HEK293 (cell line): ENCODE data around the gene EFNB1.

Source experiments
- CTCF ChIA-PET: fragments of 350-600 bp; formaldehyde crosslinking; extraction: SDS; loops from one replicate; lab custom pipeline; 2021; ENCODE audit warnings: antibody characterized with exemption; lab: Yijun Ruan, JAX
- POLR2A ChIA-PET: fragments of 300-600 bp; formaldehyde crosslinking; extraction: SDS; loops from one replicate; lab custom pipeline; 2020; ENCODE audit warnings: antibody characterized with exemption, inconsistent platforms; lab: Yijun Ruan, JAX
- H3K27ac ChIP-seq: fragments of 200-500 bp; sonication (Bioruptor generic); 2 replicates; pipeline ENCODE4 v1.5.1; 2014; ENCODE audit warnings: low read depth, low read length, control low read depth, inconsistent platforms; ENCODE audit errors: extremely low read depth
- H3K36me3 ChIP-seq, 2 experiments: fragments of 200-500 bp in 1 of 2; sonication (Bioruptor generic) in 1 of 2; 1 replicate in 1 of 2; 2 replicates in 1 of 2; pipeline ENCODE4 v1.5.1; 2014 to 2017; ENCODE audit warnings: inconsistent platforms in 2 of 2, low read length in 2 of 2; ENCODE audit not compliant: control insufficient read depth in 2 of 2, insufficient read depth in 1 of 2
- H3K4me1 ChIP-seq: fragments of 200-500 bp; sonication (Bioruptor generic); 2 replicates; pipeline ENCODE4 v1.5.1; 2014; ENCODE audit warnings: mild to moderate bottlenecking, low read length, inconsistent platforms; ENCODE audit not compliant: control insufficient read depth, insufficient read depth
- H3K4me3 ChIP-seq: 2 replicates; pipeline ENCODE4 v1.5.1; 2011; ENCODE audit warnings: low read depth, mild to moderate bottlenecking, control low read depth, low read length, moderate library complexity
- H3K9me3 ChIP-seq: fragments of 200-500 bp; sonication (Bioruptor generic); 2 replicates; pipeline ENCODE4 v1.5.1; 2014; ENCODE audit warnings: low read depth, low read length, inconsistent platforms; ENCODE audit not compliant: control insufficient read depth, insufficient read depth
- BCL6B ChIP-seq: fragments of 450-650 bp; formaldehyde crosslinking; IDR thresholded peaks from 2 replicates; pipeline ENCODE4 v1.5.1; 2017; ENCODE audit warnings: missing biosample characterization, missing genetic modification characterization
- GLIS1 ChIP-seq: fragments of 450-650 bp; formaldehyde crosslinking; IDR thresholded peaks from 2 replicates; pipeline ENCODE4 v1.5.1; 2016; ENCODE audit warnings: missing biosample characterization, missing genetic modification characterization
- HIC1 ChIP-seq: fragments of 450-650 bp; formaldehyde crosslinking; IDR thresholded peaks from 2 replicates; pipeline ENCODE4 v1.5.1; 2016; ENCODE audit warnings: missing biosample characterization, missing genetic modification characterization
- INSM2 ChIP-seq: fragments of 450-650 bp; formaldehyde crosslinking; IDR thresholded peaks from 2 replicates; pipeline ENCODE4 v1.5.1; 2016; ENCODE audit warnings: missing biosample characterization, missing genetic modification characterization
- KLF17 ChIP-seq: fragments of 450-650 bp; formaldehyde crosslinking; IDR thresholded peaks from 2 replicates; pipeline ENCODE4 v1.5.1; 2016; ENCODE audit warnings: missing biosample characterization, missing genetic modification characterization
- TCF7L2 ChIP-seq: IDR thresholded peaks from 2 replicates; pipeline ENCODE4 v1.6.1; 2011; ENCODE audit warnings: low read depth, mild to moderate bottlenecking, inconsistent platforms, low read length, moderate library complexity, borderline replicate concordance
- ZBTB21 ChIP-seq: fragments of 450-650 bp; formaldehyde crosslinking; IDR thresholded peaks from 2 replicates; pipeline ENCODE4 v1.5.1; 2017; ENCODE audit warnings: missing biosample characterization, missing genetic modification characterization
- ZBTB26 ChIP-seq: fragments of 450-650 bp; formaldehyde crosslinking; optimal IDR thresholded peaks from 2 replicates; pipeline ENCODE3; 2016; ENCODE audit warnings: missing biosample characterization, mild to moderate bottlenecking, missing genetic modification characterization
- ZNF2 ChIP-seq: fragments of 450-650 bp; formaldehyde crosslinking; IDR thresholded peaks from 2 replicates; pipeline ENCODE4 v1.5.1; 2016; ENCODE audit warnings: missing biosample characterization, missing genetic modification characterization
- ZNF221 ChIP-seq: fragments of 450-650 bp; formaldehyde crosslinking; IDR thresholded peaks from 2 replicates; pipeline ENCODE4 v1.5.1; 2017; ENCODE audit warnings: missing biosample characterization, missing genetic modification characterization, borderline replicate concordance
- ZNF23 ChIP-seq: fragments of 450-650 bp; formaldehyde crosslinking; IDR thresholded peaks from 2 replicates; pipeline ENCODE4 v1.5.1; 2016; ENCODE audit warnings: missing biosample characterization, missing genetic modification characterization, borderline replicate concordance
- ZNF292 ChIP-seq: fragments of 450-650 bp; formaldehyde crosslinking; IDR thresholded peaks from 2 replicates; pipeline ENCODE4 v1.5.1; 2016; ENCODE audit warnings: low read depth, missing biosample characterization, missing genetic modification characterization, borderline replicate concordance
- ZNF362 ChIP-seq: fragments of 450-650 bp; formaldehyde crosslinking; IDR thresholded peaks from 2 replicates; pipeline ENCODE4 v1.5.1; 2016; ENCODE audit warnings: missing biosample characterization, missing genetic modification characterization
- ZNF600 ChIP-seq: fragments of 450-650 bp; formaldehyde crosslinking; IDR thresholded peaks from 2 replicates; pipeline ENCODE4 v1.5.1; 2016; ENCODE audit warnings: missing biosample characterization, missing genetic modification characterization
- ZNF610 ChIP-seq: fragments of 450-650 bp; formaldehyde crosslinking; IDR thresholded peaks from 2 replicates; pipeline ENCODE4 v1.5.1; 2016; ENCODE audit warnings: missing biosample characterization, missing genetic modification characterization, borderline replicate concordance
- ZSCAN4 ChIP-seq: fragments of 450-650 bp; formaldehyde crosslinking; IDR thresholded peaks from 2 replicates; pipeline ENCODE4 v1.5.1; 2017; ENCODE audit warnings: missing biosample characterization, missing genetic modification characterization

EFNB1 gene

GRCh38 chrX:68840256-68840655 lies 11.4 kb downstream of the EFNB1 start:
- no peak overlapping the region for H3K4me3 ChIP-seq
- ChIA-PET POLR2A (no interaction called here), CTCF (no interaction called here)
- H3K36me3 ChIP-seq = peaks cover 0 to 77% of the 10 kb centered on the region in 2 experiments; a peak in 2 of 3 replicates
- H3K4me1 ChIP-seq = no peaks in the 10 kb centered on the region
- TF ChIP-seq HIC1 (tag by site-specific recombination) (0 out of 2 replicates have a peak, but pooled peaks have one; percentile 23), ZBTB21 (tag by site-specific recombination) (no peak)
- H3K9me3 ChIP-seq = no peaks in the 10 kb centered on the region
- no peak overlapping the region for H3K27ac ChIP-seq

GRCh38 chrX:68841251-68842049 lies 12.6 kb downstream of the EFNB1 start:
- H3K36me3 ChIP-seq = peaks cover 0 to 66% of the 10 kb centered on the region in 2 experiments; a peak in 2 of 3 replicates
- no peaks in the 10 kb centered on the region for H3K4me1 ChIP-seq
- ChIA-PET CTCF (interaction anchor here (1.3 kb wide), 1 partner anchor 14 kb away, joined by 3 read pairs; no protein-coding TSS in a partner anchor), POLR2A (no interaction called here)
- no peaks in the 10 kb centered on the region for H3K9me3 ChIP-seq
- H3K4me3 ChIP-seq = no peak overlapping the region
- H3K27ac ChIP-seq = no peak overlapping the region
- TF ChIP-seq INSM2 (tag by site-specific recombination) = no peak
- TF ChIP-seq ZNF610 (tag by site-specific recombination) = no peak
- no peak for TF ChIP-seq ZNF221 (tag by site-specific recombination)
- TF ChIP-seq TCF7L2 = no peak
- peak; percentile 70 for TF ChIP-seq KLF17 (tag by site-specific recombination)
- no peak for TF ChIP-seq ZNF23
- TF ChIP-seq ZSCAN4 (tag by site-specific recombination) = peak; percentile 43; the same call in 1 of the 2 replicates
- no peak for TF ChIP-seq ZBTB26
- no peak for TF ChIP-seq ZNF2 (tag by site-specific recombination)
- TF ChIP-seq ZNF292 = no peak
- no peak for TF ChIP-seq ZNF600
- no peak for TF ChIP-seq BCL6B (tag by site-specific recombination)
- peak; percentile 36; the same call in 1 of the 2 replicates for TF ChIP-seq GLIS1 (tag by site-specific recombination)
- TF ChIP-seq ZNF362 (tag by site-specific recombination) = no peak
- peak; percentile 30; the same call in 1 of the 2 replicates for TF ChIP-seq HIC1 (tag by site-specific recombination)
